H1 (cell line): ENCODE results near the gene ATP6V0D1. TPM values are rescaled to one million over a fixed set of nuclear protein-coding genes. Genes with fewer than 3 reads are reported as not detected.

Experiments used
- GABPA ChIP-seq: IDR thresholded peaks from 2 replicates; pipeline ENCODE4 v1.6.1; 2011; ENCODE audit warnings: mild to moderate bottlenecking, low read length, moderate library complexity, borderline replicate concordance; ENCODE audit not compliant: insufficient read depth
- KDM1A ChIP-seq: fragments of 200-600, 300-600 bp; sonication (generic); IDR thresholded peaks from 2 replicates; pipeline ENCODE4 v1.7.1; 2016; ENCODE audit warnings: mild to moderate bottlenecking, low read length, borderline replicate concordance
- polyA plus RNA-seq, 7 experiments: library from polyadenylated mRNA; depleted of rRNA in 3 of 7; stranded (reverse) in 5 of 7; unstranded in 2 of 7; fragments of >200 nt in 5 of 7; fragments of 200-250 nt in 2 of 7; gene quantifications; 1 replicate in 5 of 7; 2 replicates in 1 of 7; 4 replicates in 1 of 7; pipeline versions ENCODE4 v1.2.1 to v1.2.3, GENCODE V29; 2011 to 2013; ENCODE audit warnings: missing spikeins in 2 of 7, mixed read lengths in 2 of 7
- total RNA-seq: library from RNA; stranded (reverse); fragmentation: NEBNext Ultra II Directional; extraction: Animal tissue kit (Norgen Biotek cat#: 25700); gene quantifications from 2 replicates; pipeline ENCODE4 v1.2.1, GENCODE V29; 2021
- TF ChIP-seq, protein P1 (sequence below): IDR thresholded peaks from 2 replicates; pipeline ENCODE4 v1.6.1; 2012; ENCODE audit warnings: low read length, inconsistent platforms

The ATP6V0D1 gene
- total and polyA plus RNA-seq, 2 of the 8 experiments (the other 6 are each of a cell fraction or from before 2014, with no cell fraction given): 47.3 to 134 TPM

DNA sequence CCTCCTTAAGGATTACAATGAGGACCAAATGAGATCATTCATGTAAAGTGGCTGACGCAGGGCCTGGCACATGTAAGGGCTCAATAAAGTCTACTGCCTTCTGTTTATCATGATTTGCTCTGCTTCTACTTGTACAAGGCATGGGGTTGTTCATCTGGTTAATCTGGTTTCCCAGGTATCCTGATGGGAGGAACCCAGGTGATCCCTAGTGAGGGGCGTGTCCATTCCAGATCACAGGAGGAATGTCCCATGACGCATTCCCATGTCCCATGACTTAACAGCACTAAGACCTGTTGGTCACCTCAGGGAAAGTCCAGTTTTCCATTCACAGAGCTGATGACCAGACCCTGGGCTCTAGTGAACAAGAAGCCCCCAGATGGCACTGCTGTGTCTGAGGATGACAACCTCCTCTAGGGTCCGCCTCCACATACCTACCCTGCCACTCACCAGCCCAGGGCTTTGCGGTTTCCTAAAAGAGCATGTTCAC lies 76.2 kb downstream of the ATP6V0D1 start (continued):
- TF ChIP-seq, protein P1, sequence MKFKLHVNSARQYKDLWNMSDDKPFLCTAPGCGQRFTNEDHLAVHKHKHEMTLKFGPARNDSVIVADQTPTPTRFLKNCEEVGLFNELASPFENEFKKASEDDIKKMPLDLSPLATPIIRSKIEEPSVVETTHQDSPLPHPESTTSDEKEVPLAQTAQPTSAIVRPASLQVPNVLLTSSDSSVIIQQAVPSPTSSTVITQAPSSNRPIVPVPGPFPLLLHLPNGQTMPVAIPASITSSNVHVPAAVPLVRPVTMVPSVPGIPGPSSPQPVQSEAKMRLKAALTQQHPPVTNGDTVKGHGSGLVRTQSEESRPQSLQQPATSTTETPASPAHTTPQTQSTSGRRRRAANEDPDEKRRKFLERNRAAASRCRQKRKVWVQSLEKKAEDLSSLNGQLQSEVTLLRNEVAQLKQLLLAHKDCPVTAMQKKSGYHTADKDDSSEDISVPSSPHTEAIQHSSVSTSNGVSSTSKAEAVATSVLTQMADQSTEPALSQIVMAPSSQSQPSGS: no peak
- no peak for TF ChIP-seq GABPA
- TF ChIP-seq KDM1A: no peak
